K562 (cell line): ENCODE results near the gene FADS1.

Experiments
- CAMTA2 ChIP-seq: fragments of 250-450 bp; sonication (Bioruptor Pico); conservative IDR thresholded peaks from 2 replicates; pipeline ENCODE4 v1.5.1; 2022
- CHAMP1 ChIP-seq: fragments of 450-650 bp; IDR thresholded peaks from 2 replicates; pipeline ENCODE4 v1.6.1; 2016; ENCODE audit warnings: mild to moderate bottlenecking
- CTCF ChIP-seq, 3 experiments: IDR thresholded peaks in 2 of 3; conservative IDR thresholded peaks in 1 of 3; 2 replicates each; pipeline ENCODE4 v1.5.1; 2011 to 2012; ENCODE audit warnings: low read length in 3 of 3, mild to moderate bottlenecking in 3 of 3, control low read depth in 2 of 3, improper control_type of control experiment in 1 of 3, inconsistent platforms in 1 of 3, low read depth in 1 of 3, mixed read lengths in 1 of 3, moderate library complexity in 1 of 3; ENCODE audit not compliant: insufficient read depth in 2 of 3
- E2F5 ChIP-seq: sonication (generic); formaldehyde crosslinking; IDR thresholded peaks from 2 replicates; pipeline ENCODE4 v1.8.0; 2022; ENCODE audit warnings: mild to moderate bottlenecking, missing genetic modification reagents
- E2F6 ChIP-seq, 2 experiments: IDR thresholded peaks; 2 replicates each; pipeline ENCODE4 v1.6.1; 2011; ENCODE audit warnings: borderline replicate concordance in 1 of 2, control low read depth in 1 of 2, low read depth in 1 of 2, low read length in 1 of 2, mild to moderate bottlenecking in 1 of 2, mixed read lengths in 1 of 2, moderate library complexity in 1 of 2; ENCODE audit not compliant: insufficient read depth in 1 of 2, insufficient read length in 1 of 2, poor library complexity in 1 of 2, severe bottlenecking in 1 of 2; ENCODE audit errors: extremely low read depth in 1 of 2
- ELF1 ChIP-seq: fragments of 200-800 bp; sonication (Bioruptor generic); IDR thresholded peaks from 2 replicates; pipeline ENCODE4 v1.6.1; 2016; ENCODE audit warnings: missing genetic modification characterization, missing compliant biosample characterization
- NR2C2 ChIP-seq, 2 experiments: fragments of 200-800 bp in 1 of 2; sonication (Bioruptor generic) in 1 of 2; sonication (generic) in 1 of 2; formaldehyde crosslinking in 1 of 2; IDR thresholded peaks; 2 replicates each; pipeline versions ENCODE4 v1.6.1 to v1.8.0; 2016 to 2022; ENCODE audit warnings: mild to moderate bottlenecking in 1 of 2, missing compliant biosample characterization in 1 of 2, missing genetic modification characterization in 1 of 2, missing genetic modification reagents in 1 of 2
- PATZ1 ChIP-seq: fragments of 250-450 bp; sonication (Bioruptor Pico); IDR thresholded peaks from 2 replicates; pipeline ENCODE4 v1.5.0; 2020; ENCODE audit warnings: mild to moderate bottlenecking, borderline replicate concordance
- TCF7L2 ChIP-seq: fragments of 150-350 bp; IDR thresholded peaks from 2 replicates; pipeline ENCODE4 v1.6.1; 2016; ENCODE audit warnings: low read depth, mild to moderate bottlenecking, low read length, moderate library complexity

- TF ChIP-seq E2F6 (IDR thresholded peaks at IDR 0.05; ENCODE audit: borderline replicate concordance in 1 of 2, extremely low read depth in 1 of 2, insufficient read depth in 1 of 2, insufficient read length in 1 of 2, low read depth in 1 of 2, low read length in 1 of 2, poor library complexity in 1 of 2, severe bottlenecking in 1 of 2) (no peak), CHAMP1 (no peak), NR2C2 (CRISPR knock-in tag; IDR thresholded peaks at IDR 0.05) (no peak), NR2C2 (tag; IDR thresholded peaks at IDR 0.05) (no peak), PATZ1 (no peak), CTCF (IDR thresholded peaks at IDR 0.05 in 2 of 3, conservative IDR thresholded peaks at IDR 0.05 in 1 of 3; ENCODE audit: insufficient read depth in 2 of 3, low read depth in 1 of 3, low read length in 3 of 3) (no peak), ELF1 (tag) (no peak), CAMTA2 (no peak), E2F5 (no peak), TCF7L2 (no peak)
Observed at GRCh38 chr11:61830237-61831105, 13.7 kb upstream of the FADS1 start.
